DLD1 (cell line): ENCODE measurements around the gene CIAO2A.
"Not testable (repeated sequence)": the region's sequence is repeated elsewhere in the genome, so short reads cannot be mapped to it uniquely, and the experiment has no call there.

Experiments used
- in situ Hi-C: cut with HindIII; loops from 2 replicates; pipeline ENCODE4 v1.10.0; 2017; ENCODE audit warnings: low sequenced_read_pairs

Gene CIAO2A, protein sequence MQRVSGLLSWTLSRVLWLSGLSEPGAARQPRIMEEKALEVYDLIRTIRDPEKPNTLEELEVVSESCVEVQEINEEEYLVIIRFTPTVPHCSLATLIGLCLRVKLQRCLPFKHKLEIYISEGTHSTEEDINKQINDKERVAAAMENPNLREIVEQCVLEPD

DNA sequence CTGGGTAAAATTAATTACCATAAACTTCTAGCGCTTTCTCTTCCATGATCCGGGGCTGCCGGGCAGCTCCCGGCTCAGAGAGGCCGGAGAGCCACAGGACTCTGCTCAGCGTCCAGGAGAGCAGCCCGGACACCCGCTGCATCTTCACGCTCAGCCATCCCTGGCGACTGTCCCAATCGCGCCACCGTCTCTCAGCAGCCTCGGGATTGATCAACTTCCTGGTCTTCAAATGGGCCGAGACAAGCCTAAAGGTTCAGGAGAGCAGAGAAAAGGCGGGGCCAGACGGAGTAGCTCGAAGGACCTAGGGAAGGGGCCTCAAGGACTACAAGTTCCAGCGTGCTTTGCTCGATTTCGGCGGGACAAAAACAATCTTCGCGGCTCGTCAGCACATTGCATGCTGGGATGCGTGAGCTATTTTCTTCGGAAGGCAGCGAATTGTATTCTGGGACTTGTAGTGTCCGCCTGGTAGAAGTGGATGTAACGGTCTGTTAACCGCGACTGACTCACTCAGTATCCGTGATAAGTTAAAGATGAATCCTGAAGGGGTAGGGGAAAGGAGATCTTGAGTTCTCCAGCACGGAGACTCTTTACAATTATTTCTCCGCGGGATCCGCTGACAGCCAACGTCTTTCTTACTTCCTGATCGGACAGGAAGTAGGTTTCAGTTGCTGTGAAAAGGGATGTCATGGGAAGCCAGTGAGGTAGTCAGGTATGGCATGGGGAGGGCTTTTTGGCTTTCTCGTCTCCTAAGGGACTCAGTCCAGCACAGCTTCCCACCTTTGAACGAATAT, at the start of gene CIAO2A:
Gene CIAO2A (minus strand): TSS at position 212 of the 791 bp plus-strand sequence. CDS start 70 bp downstream, at position 142.
- in situ Hi-C loops = no loop called here

DNA sequence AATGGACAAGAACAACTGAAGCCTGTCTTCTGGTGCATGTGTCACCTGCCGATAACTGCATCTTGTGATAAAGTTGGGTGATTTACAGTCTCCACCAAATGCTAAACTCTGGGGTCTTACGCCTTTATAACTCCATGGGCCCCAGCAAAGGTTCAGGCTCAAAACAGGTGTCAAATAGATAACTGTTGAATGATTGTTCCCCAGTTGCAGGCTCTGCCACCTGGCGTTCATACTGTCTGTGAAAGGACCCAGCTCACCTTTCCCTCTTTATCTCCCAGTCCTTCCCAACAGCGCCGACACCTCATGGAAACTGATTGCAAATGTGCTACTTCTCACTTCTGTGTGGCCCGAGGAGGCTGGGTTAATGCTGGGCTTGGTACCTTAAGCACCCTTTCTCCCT, 49.6 kb upstream of the CIAO2A start:
- in situ Hi-C loops = no loop called here

DNA sequence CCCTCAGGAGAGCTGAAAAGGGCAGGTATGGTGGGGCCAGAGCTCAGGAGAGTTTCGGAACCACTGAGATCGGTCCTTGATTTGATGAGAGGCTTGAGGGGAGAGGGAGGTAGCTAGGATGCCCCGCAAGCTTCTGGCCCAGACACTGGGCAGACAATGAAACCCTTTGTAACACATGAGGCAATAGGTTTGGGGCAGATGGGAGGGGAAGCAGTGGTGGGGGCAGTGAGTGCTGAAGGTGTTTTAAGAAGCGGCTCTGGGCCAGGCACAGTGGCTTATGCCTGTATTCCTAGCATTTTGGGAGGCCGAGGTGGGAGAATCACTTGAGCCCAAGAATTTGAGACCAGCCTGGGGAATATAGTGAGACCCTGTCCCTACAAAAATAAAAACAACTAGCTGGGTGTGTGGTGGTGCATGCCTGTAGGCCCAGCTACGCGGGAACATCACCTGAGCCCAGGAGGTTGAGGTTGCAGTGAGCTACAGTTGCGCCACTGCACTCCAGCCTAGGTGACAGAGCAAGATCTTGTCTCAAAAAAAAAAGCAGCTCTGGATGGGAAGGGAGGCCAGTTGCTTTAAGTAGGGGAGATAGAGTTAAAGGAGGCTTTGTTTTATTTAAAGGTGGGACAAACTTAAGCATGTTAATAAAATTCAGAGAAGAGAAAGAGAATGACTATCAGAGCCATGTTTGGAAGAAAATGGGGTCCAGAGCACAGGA, 48.3 kb upstream of the CIAO2A start:
- in situ Hi-C loops = no loop called here

- in situ Hi-C loops = no loop called here
Measured at GRCh38 chr15:64138331-64138941, 44.8 kb upstream of the CIAO2A start.

- in situ Hi-C loops = no loop called here
Measured at GRCh38 chr15:64137226-64137833, 43.7 kb upstream of the CIAO2A start.

DNA sequence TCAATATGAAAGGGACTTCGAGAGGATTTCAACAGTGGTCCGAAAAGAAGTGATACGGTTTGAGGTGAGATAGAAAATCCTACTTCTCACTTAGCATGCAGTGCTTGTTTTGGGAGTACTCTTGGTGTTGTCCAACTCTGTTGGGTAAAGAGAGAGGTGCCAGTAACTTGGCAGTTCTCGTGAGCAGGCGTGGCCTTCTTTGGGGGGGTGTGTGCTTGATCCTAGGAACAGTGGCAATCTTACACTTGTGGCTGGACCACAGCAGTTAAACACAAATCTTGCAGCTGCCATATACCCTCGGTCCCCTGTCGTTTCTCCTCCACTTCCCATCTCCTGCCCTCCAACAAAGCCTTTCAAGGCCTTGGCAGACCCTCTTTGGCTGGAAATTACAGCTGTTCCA, 42.7 kb upstream of the CIAO2A start:
- in situ Hi-C loops = no loop called here

DNA sequence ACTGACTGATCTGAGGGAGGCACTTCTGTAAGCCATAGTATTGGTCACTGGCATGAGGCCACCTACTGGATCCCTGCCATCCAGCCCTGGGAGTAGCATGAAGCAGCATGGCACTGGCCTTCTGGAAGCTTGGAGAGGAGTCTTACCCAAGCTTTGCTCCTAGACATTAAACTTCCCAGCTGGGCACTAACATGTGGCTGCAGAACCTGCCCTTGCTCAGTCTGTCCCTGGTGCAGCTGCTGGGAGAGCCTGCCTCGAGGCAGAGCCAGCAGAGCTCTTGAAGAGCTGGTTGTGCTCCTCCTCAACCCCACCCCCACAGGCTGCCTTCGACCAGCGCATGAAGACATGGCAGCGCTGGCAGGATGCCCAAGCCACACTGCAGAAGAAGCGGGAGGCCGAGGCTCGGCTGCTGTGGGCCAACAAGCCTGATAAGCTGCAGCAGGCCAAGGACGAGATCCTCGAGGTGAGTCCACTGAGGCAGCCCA, 40.7 kb upstream of the CIAO2A start:
- in situ Hi-C loops = no loop called here

GRCh38 chr15:64133623-64134344, 40.1 kb upstream of the CIAO2A start:
- in situ Hi-C loops = no loop called here

- in situ Hi-C loops = no loop called here
Measured at GRCh38 chr15:64132217-64132616, 38.6 kb upstream of the CIAO2A start.

DNA sequence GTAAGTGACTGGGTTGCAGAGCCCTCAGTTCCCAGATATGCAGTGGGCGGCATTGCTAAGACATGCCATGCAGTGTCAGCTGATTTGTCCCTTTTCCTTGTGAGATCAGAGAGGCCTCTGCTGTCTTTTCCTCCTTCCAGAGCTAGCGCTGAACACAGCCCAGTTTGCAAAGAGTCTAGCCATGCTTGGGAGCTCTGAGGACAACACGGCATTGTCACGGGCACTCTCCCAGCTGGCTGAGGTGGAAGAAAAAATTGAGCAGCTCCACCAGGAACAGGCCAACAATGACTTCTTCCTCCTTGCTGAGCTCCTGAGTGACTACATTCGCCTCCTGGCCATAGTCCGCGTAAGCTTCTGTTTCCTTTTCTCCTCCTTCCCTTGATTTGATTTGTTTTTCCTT, 37.9 kb upstream of the CIAO2A start:
- in situ Hi-C loops = no loop called here

- in situ Hi-C loops = no loop called here
Measured at GRCh38 chr15:64130159-64130558, 36.5 kb upstream of the CIAO2A start.

- in situ Hi-C loops = no loop called here
Measured at GRCh38 chr15:64127521-64128270, 34.1 kb upstream of the CIAO2A start.

DNA sequence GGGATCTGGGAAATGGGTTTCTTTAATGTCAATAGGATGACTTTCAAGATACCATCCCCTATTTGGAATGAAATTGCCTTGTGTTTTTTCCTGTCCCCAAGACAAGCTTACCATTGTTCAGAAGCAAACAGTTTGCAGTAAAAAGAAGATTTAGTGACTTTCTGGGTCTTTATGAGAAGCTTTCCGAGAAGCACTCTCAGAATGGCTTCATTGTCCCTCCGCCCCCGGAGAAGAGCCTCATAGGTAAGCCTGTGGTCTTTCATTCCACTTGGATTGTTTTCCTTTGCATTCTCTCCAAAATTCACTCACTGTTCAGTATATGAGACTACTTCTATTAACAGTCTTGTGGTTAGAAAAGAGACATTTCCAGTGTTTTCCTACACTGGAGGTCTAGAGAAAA, 32.3 kb upstream of the CIAO2A start:
- in situ Hi-C loops = no loop called here

DNA sequence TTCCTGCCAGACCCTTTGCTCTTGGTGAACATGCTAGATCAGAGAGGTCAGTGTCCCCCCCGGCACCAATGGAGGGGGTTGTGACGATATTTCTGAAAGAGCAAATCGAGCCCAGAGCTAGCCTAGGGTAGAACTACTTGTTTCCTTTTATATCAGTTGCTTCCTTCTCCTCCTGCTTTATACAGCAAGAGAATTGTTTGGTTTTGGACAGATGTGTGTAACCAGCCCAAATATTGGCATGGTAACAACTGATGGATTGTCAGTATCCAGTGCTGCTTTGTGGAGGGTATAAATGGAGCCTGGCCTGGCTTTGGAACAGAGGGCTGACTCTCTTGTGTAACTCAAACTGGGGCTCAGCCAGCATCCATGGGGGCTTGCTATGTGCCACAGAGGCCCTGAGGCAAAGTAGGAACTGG, 29.3 kb upstream of the CIAO2A start:
- in situ Hi-C loops = no loop called here

- in situ Hi-C loops = no loop called here
Measured at GRCh38 chr15:64122444-64122843, 28.8 kb upstream of the CIAO2A start.

GRCh38 chr15:64121614-64122013, 28.0 kb upstream of the CIAO2A start:
- in situ Hi-C loops = no loop called here

DNA sequence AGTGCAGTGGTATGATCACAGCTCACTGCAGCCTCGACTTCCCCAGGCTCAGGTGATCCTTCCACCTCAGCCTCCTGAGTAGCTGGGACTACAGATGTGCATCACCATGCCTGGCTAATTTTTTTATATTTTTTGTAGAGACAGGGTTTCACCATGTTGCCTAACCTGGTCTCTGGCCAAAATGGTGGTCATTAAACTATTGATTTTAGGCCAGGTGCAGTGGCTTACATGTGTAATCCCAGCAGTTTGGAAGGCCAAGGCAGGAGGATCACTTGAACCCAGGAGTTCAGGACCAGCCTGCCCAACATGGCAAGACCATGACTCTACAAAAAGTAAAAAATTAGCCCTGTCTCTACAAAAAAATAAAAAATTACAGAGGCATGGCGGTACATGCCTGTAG, 26.7 kb upstream of the CIAO2A start:
- in situ Hi-C loops = not testable (repeated sequence)

- in situ Hi-C loops = no loop called here
Measured at GRCh38 chr15:64117759-64118487, 24.3 kb upstream of the CIAO2A start.

DNA sequence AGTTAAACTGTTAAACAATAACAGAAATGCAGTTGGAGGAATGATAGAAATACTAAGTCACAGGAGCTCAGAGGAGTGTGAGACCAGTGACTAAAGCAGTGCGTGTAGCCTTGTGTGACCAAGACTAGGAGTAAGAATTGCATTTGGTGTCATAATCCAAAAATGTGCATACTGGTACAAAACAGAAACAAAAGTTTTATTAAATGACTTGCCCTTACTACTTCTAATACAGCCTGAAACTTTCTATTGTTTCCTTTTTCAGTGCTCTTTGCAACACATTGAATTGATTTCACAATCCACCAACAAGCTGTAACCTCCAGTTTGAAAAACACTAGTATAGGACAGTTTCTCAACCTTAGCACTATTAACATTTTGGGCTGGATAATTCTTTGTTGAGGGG, 19.3 kb upstream of the CIAO2A start:
- in situ Hi-C loops = no loop called here
